Panc1 (cell line): ENCODE data around the gene EHD2.

Experiments
- POLR2AphosphoS5 ChIP-seq: IDR thresholded peaks from 2 replicates; pipeline ENCODE4 v1.6.1; 2012; ENCODE audit warnings: mild to moderate bottlenecking, low read depth, low read length, moderate library complexity
- TCF7L2 ChIP-seq: IDR thresholded peaks from 2 replicates; pipeline ENCODE4 v1.6.1; 2011; ENCODE audit warnings: mild to moderate bottlenecking, low read depth, low read length, inconsistent platforms
- TF ChIP-seq, protein P1 (sequence below), 2 experiments: IDR thresholded peaks; 2 replicates each; pipeline ENCODE4 v1.6.1; 2011 to 2012; ENCODE audit warnings: low read depth in 2 of 2, control low read depth in 1 of 2, low read length in 1 of 2, mild to moderate bottlenecking in 1 of 2, moderate library complexity in 1 of 2; ENCODE audit not compliant: insufficient read depth in 1 of 2
- TF ChIP-seq, protein P2 (sequence below): fragments of 450-650 bp; IDR thresholded peaks from 2 replicates; pipeline ENCODE4 v1.5.1; 2017; ENCODE audit warnings: mild to moderate bottlenecking

GRCh38 chr19:47700934-47701716 lies 12.1 kb upstream of the EHD2 start:
- TF ChIP-seq, protein P1, sequence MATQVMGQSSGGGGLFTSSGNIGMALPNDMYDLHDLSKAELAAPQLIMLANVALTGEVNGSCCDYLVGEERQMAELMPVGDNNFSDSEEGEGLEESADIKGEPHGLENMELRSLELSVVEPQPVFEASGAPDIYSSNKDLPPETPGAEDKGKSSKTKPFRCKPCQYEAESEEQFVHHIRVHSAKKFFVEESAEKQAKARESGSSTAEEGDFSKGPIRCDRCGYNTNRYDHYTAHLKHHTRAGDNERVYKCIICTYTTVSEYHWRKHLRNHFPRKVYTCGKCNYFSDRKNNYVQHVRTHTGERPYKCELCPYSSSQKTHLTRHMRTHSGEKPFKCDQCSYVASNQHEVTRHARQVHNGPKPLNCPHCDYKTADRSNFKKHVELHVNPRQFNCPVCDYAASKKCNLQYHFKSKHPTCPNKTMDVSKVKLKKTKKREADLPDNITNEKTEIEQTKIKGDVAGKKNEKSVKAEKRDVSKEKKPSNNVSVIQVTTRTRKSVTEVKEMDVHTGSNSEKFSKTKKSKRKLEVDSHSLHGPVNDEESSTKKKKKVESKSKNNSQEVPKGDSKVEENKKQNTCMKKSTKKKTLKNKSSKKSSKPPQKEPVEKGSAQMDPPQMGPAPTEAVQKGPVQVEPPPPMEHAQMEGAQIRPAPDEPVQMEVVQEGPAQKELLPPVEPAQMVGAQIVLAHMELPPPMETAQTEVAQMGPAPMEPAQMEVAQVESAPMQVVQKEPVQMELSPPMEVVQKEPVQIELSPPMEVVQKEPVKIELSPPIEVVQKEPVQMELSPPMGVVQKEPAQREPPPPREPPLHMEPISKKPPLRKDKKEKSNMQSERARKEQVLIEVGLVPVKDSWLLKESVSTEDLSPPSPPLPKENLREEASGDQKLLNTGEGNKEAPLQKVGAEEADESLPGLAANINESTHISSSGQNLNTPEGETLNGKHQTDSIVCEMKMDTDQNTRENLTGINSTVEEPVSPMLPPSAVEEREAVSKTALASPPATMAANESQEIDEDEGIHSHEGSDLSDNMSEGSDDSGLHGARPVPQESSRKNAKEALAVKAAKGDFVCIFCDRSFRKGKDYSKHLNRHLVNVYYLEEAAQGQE (IDR thresholded peaks at IDR 0.05; ENCODE audit: insufficient read depth in 1 of 2, low read depth in 2 of 2, low read length in 1 of 2), result no peak
- TF ChIP-seq, protein P2, sequence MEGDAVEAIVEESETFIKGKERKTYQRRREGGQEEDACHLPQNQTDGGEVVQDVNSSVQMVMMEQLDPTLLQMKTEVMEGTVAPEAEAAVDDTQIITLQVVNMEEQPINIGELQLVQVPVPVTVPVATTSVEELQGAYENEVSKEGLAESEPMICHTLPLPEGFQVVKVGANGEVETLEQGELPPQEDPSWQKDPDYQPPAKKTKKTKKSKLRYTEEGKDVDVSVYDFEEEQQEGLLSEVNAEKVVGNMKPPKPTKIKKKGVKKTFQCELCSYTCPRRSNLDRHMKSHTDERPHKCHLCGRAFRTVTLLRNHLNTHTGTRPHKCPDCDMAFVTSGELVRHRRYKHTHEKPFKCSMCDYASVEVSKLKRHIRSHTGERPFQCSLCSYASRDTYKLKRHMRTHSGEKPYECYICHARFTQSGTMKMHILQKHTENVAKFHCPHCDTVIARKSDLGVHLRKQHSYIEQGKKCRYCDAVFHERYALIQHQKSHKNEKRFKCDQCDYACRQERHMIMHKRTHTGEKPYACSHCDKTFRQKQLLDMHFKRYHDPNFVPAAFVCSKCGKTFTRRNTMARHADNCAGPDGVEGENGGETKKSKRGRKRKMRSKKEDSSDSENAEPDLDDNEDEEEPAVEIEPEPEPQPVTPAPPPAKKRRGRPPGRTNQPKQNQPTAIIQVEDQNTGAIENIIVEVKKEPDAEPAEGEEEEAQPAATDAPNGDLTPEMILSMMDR, result no peak
- TF ChIP-seq POLR2AphosphoS5 (no peak), TCF7L2 (no peak)
